ENCODE results near the gene GPATCH2L. TPM values are rescaled to one million over a fixed set of nuclear protein-coding genes. Genes with fewer than 3 reads are reported as not detected.

GPATCH2L gene
- total RNA-seq, 4 donors from 2014 or later = 42.3 to 180 (median 60.9) TPM

- 67% methylated on average over 16 of the region's 16 CpGs; no CpG with 5 or more reads in 1 of the 2 donors for WGBS, 2 donors (ENCODE audit: low coverage in 1 of 2)
- no peaks in the 10 kb centered on the region for H3K36me3 ChIP-seq
- no peak for DNase-seq
- H3K4me3 ChIP-seq = no peak overlapping the region
- no peaks in the 10 kb centered on the region for H3K4me1 ChIP-seq
- in situ Hi-C loops (cut with MboI; ENCODE audit: low pct_ligation_motif_present in 1 of 4, low pct_unique_long_range_greater_than_20kb in 1 of 4, low sequenced_read_pairs in 3 of 4) (no loop called here), intact Hi-C loops (cut with DNase I; ENCODE audit: low total_unique reads) (no loop called here)
- no peak for TF ChIP-seq POLR2AphosphoS5 (IDR thresholded peaks at IDR 0.05)
- TF ChIP-seq POLR2A (IDR thresholded peaks at IDR 0.05) = no peak
- TF ChIP-seq CTCF (IDR thresholded peaks at IDR 0.05) = no peak
- no peak for TF ChIP-seq EP300 (IDR thresholded peaks at IDR 0.05; ENCODE audit: low read depth)
- H3K9me3 ChIP-seq = no peaks in the 10 kb centered on the region
- H3K27ac ChIP-seq = no peak overlapping the region
- H3K27me3 ChIP-seq = no peaks in the 10 kb centered on the region
These were observed 33.8 kb upstream of the GPATCH2L start for GRCh38 chr14:76117789-76118484.

DNA sequence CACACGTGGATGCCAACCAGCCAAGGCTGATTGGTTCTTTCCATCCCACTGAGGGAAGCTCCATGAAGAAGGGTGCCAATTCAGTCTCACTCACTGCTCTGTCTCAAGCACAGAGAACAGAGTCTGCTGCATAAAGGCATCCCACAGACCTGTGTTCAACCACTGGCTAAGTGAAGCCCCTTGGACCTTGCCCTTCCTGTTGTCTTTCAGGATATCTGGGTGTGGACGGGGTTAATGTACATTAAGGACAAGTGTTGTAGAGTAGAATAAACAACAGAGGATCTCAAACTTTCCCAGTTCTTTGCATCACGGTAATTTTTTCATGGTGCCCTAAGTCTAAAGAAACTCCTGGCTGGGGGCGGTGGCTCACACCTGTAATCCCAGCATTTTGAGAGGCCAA is 33.1 kb upstream of the GPATCH2L start:
- in situ Hi-C loops (cut with MboI; ENCODE audit: low pct_ligation_motif_present in 1 of 4, low pct_unique_long_range_greater_than_20kb in 1 of 4, low sequenced_read_pairs in 3 of 4) = no loop called here
- DNase-seq = no peak

DNA sequence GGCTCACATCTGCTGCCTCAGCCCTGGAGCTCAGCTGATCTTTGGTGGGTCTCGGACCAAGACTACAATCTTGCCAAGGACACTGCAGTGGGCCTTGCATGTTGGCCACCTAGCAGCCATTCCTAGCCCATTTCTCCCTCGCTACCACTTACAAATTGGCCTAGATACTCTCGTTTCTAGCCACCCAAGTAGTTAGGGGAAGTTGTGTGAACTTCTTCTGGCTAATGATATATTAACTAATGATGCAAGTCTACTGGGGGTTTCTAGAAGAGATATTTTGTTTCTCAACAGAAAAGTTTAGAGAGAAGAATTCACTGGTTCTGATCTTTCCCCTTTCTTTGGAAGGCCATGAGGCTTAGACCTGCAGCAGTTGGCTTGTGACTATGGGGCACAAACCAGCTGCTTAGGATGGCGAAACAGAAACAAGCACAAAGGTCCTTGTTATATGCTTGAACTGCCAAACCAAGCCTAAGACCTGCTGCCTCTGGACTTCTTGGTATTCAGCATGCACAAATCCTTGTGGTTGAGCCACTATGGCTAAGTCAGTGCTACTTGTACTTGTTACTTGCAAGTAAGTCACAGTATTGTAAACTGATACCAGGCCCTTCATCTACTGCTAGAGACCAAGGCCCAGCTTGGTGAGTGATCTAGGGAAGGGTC is 30.5 kb upstream of the GPATCH2L start:
- H3K36me3 ChIP-seq = no peaks in the 10 kb centered on the region
- H3K4me1 ChIP-seq = no peaks in the 10 kb centered on the region
- TF ChIP-seq POLR2A (IDR thresholded peaks at IDR 0.05) = no peak
- TF ChIP-seq POLR2AphosphoS5 (IDR thresholded peaks at IDR 0.05) = no peak
- TF ChIP-seq EP300 (IDR thresholded peaks at IDR 0.05; ENCODE audit: low read depth) = no peak
- no peak for TF ChIP-seq CTCF (IDR thresholded peaks at IDR 0.05)
- WGBS, 2 donors (ENCODE audit: low coverage in 1 of 2) = 70 to 75% methylated on average over 2 to 4 of the region's 4 CpGs
- H3K4me3 ChIP-seq = no peak overlapping the region
- H3K27me3 ChIP-seq = no peaks in the 10 kb centered on the region
- in situ Hi-C loops (cut with MboI; ENCODE audit: low pct_ligation_motif_present in 1 of 4, low pct_unique_long_range_greater_than_20kb in 1 of 4, low sequenced_read_pairs in 3 of 4) (no loop called here), intact Hi-C loops (cut with DNase I; ENCODE audit: low total_unique reads) (no loop called here)
- no peak for DNase-seq
- no peaks in the 10 kb centered on the region for H3K9me3 ChIP-seq
- no peak overlapping the region for H3K27ac ChIP-seq

More for the DNA sequence above, 33.1 kb upstream of the GPATCH2L start:
- TF ChIP-seq CTCF (IDR thresholded peaks at IDR 0.05) (no peak), POLR2AphosphoS5 (IDR thresholded peaks at IDR 0.05) (no peak), POLR2A (IDR thresholded peaks at IDR 0.05) (no peak), EP300 (IDR thresholded peaks at IDR 0.05; ENCODE audit: low read depth) (no peak)
- Histone ChIP-seq H3K27ac (no peak overlapping the region), H3K9me3 (no peaks in the 10 kb centered on the region), H3K4me3 (no peak overlapping the region), H3K4me1 (no peaks in the 10 kb centered on the region), H3K36me3 (no peaks in the 10 kb centered on the region), H3K27me3 (no peaks in the 10 kb centered on the region)
- intact Hi-C loops (cut with DNase I; ENCODE audit: low total_unique reads) = no loop called here
- 68% methylated on average over 4 of the region's 4 CpGs; no CpG with 5 or more reads in 1 of the 2 donors for WGBS, 2 donors (ENCODE audit: low coverage in 1 of 2)

- Histone ChIP-seq H3K9me3 (no peaks in the 10 kb centered on the region), H3K27me3 (no peaks in the 10 kb centered on the region), H3K4me1 (no peaks in the 10 kb centered on the region), H3K4me3 (no peak overlapping the region), H3K36me3 (no peaks in the 10 kb centered on the region), H3K27ac (no peak overlapping the region)
- intact Hi-C loops (cut with DNase I; ENCODE audit: low total_unique reads) (no loop called here), in situ Hi-C loops (cut with MboI; ENCODE audit: low pct_ligation_motif_present in 1 of 4, low pct_unique_long_range_greater_than_20kb in 1 of 4, low sequenced_read_pairs in 3 of 4) (no loop called here)
- WGBS, 2 donors (ENCODE audit: low coverage in 1 of 2) = 78 to 93% methylated on average over 3 to 10 of the region's 10 CpGs
- DNase-seq = no peak
- TF ChIP-seq POLR2A (IDR thresholded peaks at IDR 0.05) = no peak
- no peak for TF ChIP-seq CTCF (IDR thresholded peaks at IDR 0.05)
- no peak for TF ChIP-seq POLR2AphosphoS5 (IDR thresholded peaks at IDR 0.05)
- TF ChIP-seq EP300 (IDR thresholded peaks at IDR 0.05; ENCODE audit: low read depth) = no peak
These were observed 28.1 kb upstream of the GPATCH2L start for GRCh38 chr14:76123426-76124225.
